Kidney glomerular epithelial cell (primary cell): Measurements from ENCODE around the gene ZNF460.
"Not testable (repeated sequence)": the region's sequence is repeated elsewhere in the genome, so short reads cannot be mapped to it uniquely, and the experiment has no call there.

Experiments used
- DNase-seq: peaks from one replicate; lab custom pipeline; 2025; lab: John Stamatoyannopoulos, UW

ZNF460 gene

GRCh38 chr19:57280165-57280961, at the start of gene ZNF460:
Gene ZNF460, plus strand, starts transcription at chr19:57280485. Its CDS starts 322 bp downstream, at chr19:57280807.
- peak; percentile 93 for DNase-seq

- DNase-seq: no peak
These were observed 48.6 kb upstream of the ZNF460 start for GRCh38 chr19:57231686-57232085.

GRCh38 chr19:57233207-57233606, 47.1 kb upstream of the ZNF460 start:
- no peak for DNase-seq

- no peak for DNase-seq
These were observed 40.3 kb upstream of the ZNF460 start for GRCh38 chr19:57239982-57240310.

GRCh38 chr19:57240311-57241090, 39.8 kb upstream of the ZNF460 start, which contains the start of gene ZNF805:
Gene ZNF805, plus strand, starts transcription at chr19:57240632. Its CDS starts 260 bp downstream, at chr19:57240892.
- peak; percentile 86 for DNase-seq

GRCh38 chr19:57241176-57241575, 39.1 kb upstream of the ZNF460 start:
- no peak for DNase-seq

GRCh38 chr19:57242821-57243220, 37.5 kb upstream of the ZNF460 start:
- no peak for DNase-seq

GRCh38 chr19:57244513-57244912, 35.8 kb upstream of the ZNF460 start:
- DNase-seq: no peak

- DNase-seq: no peak
These were observed 35.2 kb upstream of the ZNF460 start for GRCh38 chr19:57245066-57245465.

GRCh38 chr19:57245959-57246358, 34.3 kb upstream of the ZNF460 start:
- DNase-seq: no peak

- no peak for DNase-seq
These were observed 31.6 kb upstream of the ZNF460 start for GRCh38 chr19:57248646-57249045.

- DNase-seq: no peak
These were observed 31.0 kb upstream of the ZNF460 start for GRCh38 chr19:57249329-57249728.

GRCh38 chr19:57253767-57254166, 26.5 kb upstream of the ZNF460 start:
- DNase-seq: not testable (repeated sequence)

- no peak for DNase-seq
These were observed 18.2 kb upstream of the ZNF460 start for GRCh38 chr19:57262044-57262443.

GRCh38 chr19:57263244-57263741, 17.0 kb upstream of the ZNF460 start:
- no peak for DNase-seq

- peak; percentile 35 for DNase-seq
These were observed 13.0 kb upstream of the ZNF460 start for GRCh38 chr19:57267291-57267690.

GRCh38 chr19:57269515-57270250, 10.6 kb upstream of the ZNF460 start:
- DNase-seq: peak; percentile 86

- DNase-seq: no peak
These were observed 9.0 kb upstream of the ZNF460 start for GRCh38 chr19:57271280-57271679.

GRCh38 chr19:57273014-57273413, 7.3 kb upstream of the ZNF460 start:
- no peak for DNase-seq

GRCh38 chr19:57276430-57276829, 3.9 kb upstream of the ZNF460 start:
- no peak for DNase-seq

GRCh38 chr19:57278481-57278880, 1.8 kb upstream of the ZNF460 start:
- peak; percentile 79 for DNase-seq

GRCh38 chr19:57279418-57280164, 694 bp upstream of the ZNF460 start:
- DNase-seq: peak; percentile 95
